Astrocyte (in vitro differentiated cells and primary cell): ENCODE measurements around the gene PDZRN4. TPM values are rescaled to one million over a fixed set of nuclear protein-coding genes. Genes with fewer than 3 reads are reported as not detected.

Source experiments
- DNase-seq: peaks from one replicate; pipeline ENCODE4 v3.0.0-alpha.2; 2010; ENCODE audit warnings: low read depth
- FAIRE-seq: peaks from 2 replicates; lab custom pipeline; 2011; peaks lifted over from hg19 to GRCh38; lab: Jason Lieb, UNC
- H2AFZ ChIP-seq: 2 replicates; pipeline ENCODE4 v1.6.0; 2012; ENCODE audit warnings: low read depth, low read length, inconsistent platforms
- H3K27ac ChIP-seq: 2 replicates; pipeline ENCODE4 v1.5.1; 2011; ENCODE audit warnings: low read depth, low read length, inconsistent platforms
- H3K27me3 ChIP-seq: 2 replicates; pipeline ENCODE4 v1.6.0; 2011; ENCODE audit warnings: low read length, inconsistent platforms; ENCODE audit not compliant: insufficient read depth
- H3K36me3 ChIP-seq: 2 replicates; pipeline ENCODE4 v1.5.1; 2011; ENCODE audit warnings: low read length, inconsistent platforms; ENCODE audit not compliant: insufficient read depth
- H3K4me1 ChIP-seq: 2 replicates; pipeline ENCODE4 v1.5.1; 2011; ENCODE audit warnings: low read length, inconsistent platforms; ENCODE audit not compliant: insufficient read depth
- H3K4me2 ChIP-seq: 2 replicates; pipeline ENCODE4 v1.6.0; 2012; ENCODE audit warnings: low read length, inconsistent platforms
- H3K4me3 ChIP-seq: 2 replicates; pipeline ENCODE4 v1.5.1; 2011; ENCODE audit warnings: low read depth, mild to moderate bottlenecking, low read length, inconsistent platforms; ENCODE audit not compliant: insufficient read depth
- H3K79me2 ChIP-seq: 2 replicates; pipeline ENCODE4 v1.6.0; 2012; ENCODE audit warnings: mild to moderate bottlenecking, low read length, inconsistent platforms; ENCODE audit not compliant: insufficient read depth
- H3K9ac ChIP-seq: 2 replicates; pipeline ENCODE4 v1.6.0; 2012; ENCODE audit warnings: mild to moderate bottlenecking, low read length, inconsistent platforms
- H3K9me3 ChIP-seq: 2 replicates; pipeline ENCODE4 v1.5.1; 2012; ENCODE audit warnings: low read depth, mild to moderate bottlenecking, low read length, inconsistent platforms; ENCODE audit not compliant: insufficient read depth
- H4K20me1 ChIP-seq: 2 replicates; pipeline ENCODE4 v1.6.0; 2012; ENCODE audit warnings: low read length, inconsistent platforms; ENCODE audit not compliant: insufficient read depth
- H3K27ac Mint-ChIP-seq: one replicate; pipeline ENCODE4 v1.8.0; 2021; ENCODE audit warnings: mild to moderate bottlenecking, mixed read lengths; ENCODE audit not compliant: unreplicated experiment
- H3K27me3 Mint-ChIP-seq: one replicate; pipeline ENCODE4 v1.8.0; 2021; ENCODE audit warnings: low read depth, mixed read lengths; ENCODE audit not compliant: unreplicated experiment
- H3K36me3 Mint-ChIP-seq: one replicate; pipeline ENCODE4 v1.8.0; 2021; ENCODE audit warnings: low read depth, mixed read lengths; ENCODE audit not compliant: unreplicated experiment
- H3K4me1 Mint-ChIP-seq: one replicate; pipeline ENCODE4 v1.8.0; 2021; ENCODE audit warnings: low read depth, mixed read lengths; ENCODE audit not compliant: unreplicated experiment
- H3K4me3 Mint-ChIP-seq: one replicate; pipeline ENCODE4 v1.8.0; 2021; ENCODE audit warnings: mild to moderate bottlenecking, moderate library complexity, mixed read lengths; ENCODE audit not compliant: unreplicated experiment
- H3K9me3 Mint-ChIP-seq: one replicate; pipeline ENCODE4 v1.8.0; 2021; ENCODE audit warnings: mild to moderate bottlenecking, mixed read lengths; ENCODE audit not compliant: unreplicated experiment
- EZH2 ChIP-seq: IDR thresholded peaks from 2 replicates; pipeline ENCODE4 v1.6.1; 2012; ENCODE audit warnings: mild to moderate bottlenecking, low read length, inconsistent platforms; ENCODE audit not compliant: insufficient read depth
- total RNA-seq: library from RNA; stranded (reverse); gene quantifications from 2 replicates; pipeline ENCODE4 v1.2.1, GENCODE V29; 2021
- TF ChIP-seq, protein P1 (sequence below): IDR thresholded peaks from 2 replicates; pipeline ENCODE4 v1.5.1; 2011; ENCODE audit warnings: low read depth, mild to moderate bottlenecking, inconsistent platforms, low read length, moderate library complexity; ENCODE audit not compliant: insufficient read depth

The PDZRN4 gene
- total RNA-seq, 1 donor from 2014 or later, result not detected

DNA sequence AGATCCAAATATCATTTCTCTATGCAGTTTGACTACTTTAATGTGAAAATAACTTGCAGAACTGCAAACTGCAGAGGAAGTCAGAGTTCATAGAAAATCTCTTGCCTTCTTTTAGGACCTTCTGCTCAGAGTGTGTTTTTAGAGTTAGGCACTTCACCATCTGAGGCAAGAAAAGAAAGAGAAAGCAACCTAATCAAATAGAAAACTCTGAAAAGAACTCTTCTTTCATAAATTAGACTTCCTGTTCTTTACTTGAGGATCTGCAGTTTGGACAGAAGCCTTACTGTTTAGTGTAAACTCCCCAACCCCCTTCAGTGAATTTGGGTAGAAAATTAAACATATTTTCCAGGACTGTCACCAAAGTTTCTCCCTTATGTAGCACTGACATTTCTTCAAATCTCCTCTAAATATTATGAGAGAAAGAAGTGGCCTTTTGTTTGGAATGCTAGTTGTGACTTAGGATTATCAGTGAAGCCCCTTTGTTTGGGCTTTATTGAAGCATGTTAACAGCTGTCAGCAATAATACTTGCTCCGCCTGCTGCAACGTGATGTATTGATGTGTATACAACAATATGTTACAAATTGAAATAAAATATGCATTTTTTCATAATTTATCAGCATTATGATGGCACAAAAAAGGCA is 99.5 kb downstream of the PDZRN4 start:
- no peak for DNase-seq
- Histone ChIP-seq H3K4me2 (no peak overlapping the region), H3K27me3 (no peaks in the 10 kb centered on the region), H3K4me3 (no peak overlapping the region), H3K79me2 (no peaks in the 10 kb centered on the region), H3K36me3 (no peaks in the 10 kb centered on the region), H3K4me1 (no peaks in the 10 kb centered on the region), H2AFZ (no peak overlapping the region), H3K27ac (no peak overlapping the region), H3K9me3 (no peaks in the 10 kb centered on the region), H3K9ac (no peak overlapping the region), H4K20me1 (no peaks in the 10 kb centered on the region)
- Mint-ChIP-seq H3K27ac (no peak overlapping the region), H3K4me1 (peaks cover 2% of the 10 kb centered on the region), H3K9me3 (no peaks in the 10 kb centered on the region), H3K36me3 (no peaks in the 10 kb centered on the region), H3K27me3 (no peaks in the 10 kb centered on the region), H3K4me3 (no peak overlapping the region)
- TF ChIP-seq, protein P1, sequence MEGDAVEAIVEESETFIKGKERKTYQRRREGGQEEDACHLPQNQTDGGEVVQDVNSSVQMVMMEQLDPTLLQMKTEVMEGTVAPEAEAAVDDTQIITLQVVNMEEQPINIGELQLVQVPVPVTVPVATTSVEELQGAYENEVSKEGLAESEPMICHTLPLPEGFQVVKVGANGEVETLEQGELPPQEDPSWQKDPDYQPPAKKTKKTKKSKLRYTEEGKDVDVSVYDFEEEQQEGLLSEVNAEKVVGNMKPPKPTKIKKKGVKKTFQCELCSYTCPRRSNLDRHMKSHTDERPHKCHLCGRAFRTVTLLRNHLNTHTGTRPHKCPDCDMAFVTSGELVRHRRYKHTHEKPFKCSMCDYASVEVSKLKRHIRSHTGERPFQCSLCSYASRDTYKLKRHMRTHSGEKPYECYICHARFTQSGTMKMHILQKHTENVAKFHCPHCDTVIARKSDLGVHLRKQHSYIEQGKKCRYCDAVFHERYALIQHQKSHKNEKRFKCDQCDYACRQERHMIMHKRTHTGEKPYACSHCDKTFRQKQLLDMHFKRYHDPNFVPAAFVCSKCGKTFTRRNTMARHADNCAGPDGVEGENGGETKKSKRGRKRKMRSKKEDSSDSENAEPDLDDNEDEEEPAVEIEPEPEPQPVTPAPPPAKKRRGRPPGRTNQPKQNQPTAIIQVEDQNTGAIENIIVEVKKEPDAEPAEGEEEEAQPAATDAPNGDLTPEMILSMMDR, result no peak
- TF ChIP-seq EZH2, result no peak
- FAIRE-seq, result no peak

DNA sequence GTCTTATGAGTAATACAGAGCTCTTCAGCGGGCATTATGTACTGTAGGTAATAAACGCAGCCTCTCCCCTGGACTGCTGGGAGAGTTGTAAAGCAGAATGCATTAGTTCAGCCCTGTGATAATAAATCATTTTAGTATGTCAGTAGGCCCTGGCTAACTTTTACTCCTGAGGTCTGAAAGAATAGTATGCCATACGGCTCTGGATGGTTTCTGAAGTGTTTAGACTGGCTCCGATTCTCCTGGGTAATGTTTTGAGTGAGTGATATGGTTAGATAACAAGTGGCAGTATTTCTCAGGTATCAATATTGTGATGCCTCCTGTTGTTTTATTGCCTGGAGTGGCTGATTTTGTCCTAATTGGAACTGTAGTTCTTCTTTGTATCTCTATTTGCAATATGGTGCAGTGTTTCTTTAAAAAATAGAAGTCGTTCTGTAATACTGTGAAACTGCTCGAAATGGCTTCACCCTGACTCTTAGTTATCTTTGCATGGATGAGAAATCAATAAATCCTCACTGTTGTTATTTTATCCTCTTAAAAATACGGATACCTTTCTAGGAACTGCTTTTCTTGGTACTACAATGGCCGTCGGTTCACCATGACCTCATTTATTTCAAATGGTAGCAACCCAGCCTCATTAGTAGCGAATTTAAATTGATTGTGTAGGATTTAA is 100.2 kb downstream of the PDZRN4 start:
- no peak overlapping the region for H3K27ac ChIP-seq
- H3K4me3 ChIP-seq, result no peak overlapping the region
- H3K36me3 Mint-ChIP-seq, result no peaks in the 10 kb centered on the region
- H3K4me1 ChIP-seq, result no peaks in the 10 kb centered on the region
- TF ChIP-seq EZH2, result no peak
- TF ChIP-seq, protein P1, result no peak
- no peak overlapping the region for H3K4me2 ChIP-seq
- no peak for FAIRE-seq
- no peaks in the 10 kb centered on the region for H3K79me2 ChIP-seq
- no peaks in the 10 kb centered on the region for H3K9me3 Mint-ChIP-seq
- no peak overlapping the region for H3K4me3 Mint-ChIP-seq
- H3K4me1 Mint-ChIP-seq, result peaks cover 2% of the 10 kb centered on the region
- no peak for DNase-seq
- no peak overlapping the region for H3K27ac Mint-ChIP-seq
- no peak overlapping the region for H2AFZ ChIP-seq
- no peaks in the 10 kb centered on the region for H3K27me3 ChIP-seq
- H3K36me3 ChIP-seq, result no peaks in the 10 kb centered on the region
- no peaks in the 10 kb centered on the region for H4K20me1 ChIP-seq
- no peak overlapping the region for H3K9ac ChIP-seq
- no peaks in the 10 kb centered on the region for H3K9me3 ChIP-seq
- H3K27me3 Mint-ChIP-seq, result no peaks in the 10 kb centered on the region

DNA sequence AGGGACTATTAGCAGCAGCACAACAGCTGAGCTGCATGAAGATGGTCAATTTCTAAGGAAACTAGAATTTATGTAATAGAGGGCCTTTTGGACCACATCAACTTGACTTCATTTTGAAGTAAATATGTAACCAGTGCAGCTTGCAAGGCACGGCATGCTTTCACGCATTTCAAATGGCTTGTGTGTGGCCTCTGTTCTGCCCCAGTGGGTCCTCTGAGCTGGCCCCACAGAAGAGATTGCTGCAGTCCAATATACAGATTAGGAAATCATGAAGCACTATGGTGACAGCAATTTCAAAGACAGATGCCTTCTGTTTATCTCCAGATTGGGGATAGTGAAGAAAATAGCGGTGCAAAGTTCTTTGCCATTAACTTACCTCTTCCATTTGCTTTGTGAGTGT is 101.4 kb downstream of the PDZRN4 start:
- no peaks in the 10 kb centered on the region for H3K27me3 ChIP-seq
- TF ChIP-seq, protein P1, result no peak
- TF ChIP-seq EZH2, result no peak
- H3K27me3 Mint-ChIP-seq, result no peaks in the 10 kb centered on the region
- H3K27ac Mint-ChIP-seq, result no peak overlapping the region
- H3K9me3 Mint-ChIP-seq, result no peaks in the 10 kb centered on the region
- no peaks in the 10 kb centered on the region for H3K9me3 ChIP-seq
- H3K4me1 Mint-ChIP-seq, result peaks cover 2% of the 10 kb centered on the region
- no peaks in the 10 kb centered on the region for H3K36me3 ChIP-seq
- H3K4me3 Mint-ChIP-seq, result no peak overlapping the region
- FAIRE-seq (no peak), DNase-seq (no peak)
- H2AFZ ChIP-seq, result no peak overlapping the region
- H3K4me3 ChIP-seq, result no peak overlapping the region
- H3K36me3 Mint-ChIP-seq, result no peaks in the 10 kb centered on the region
- no peaks in the 10 kb centered on the region for H3K79me2 ChIP-seq
- H4K20me1 ChIP-seq, result no peaks in the 10 kb centered on the region
- no peak overlapping the region for H3K27ac ChIP-seq
- H3K4me2 ChIP-seq, result no peak overlapping the region
- no peak overlapping the region for H3K9ac ChIP-seq
- no peaks in the 10 kb centered on the region for H3K4me1 ChIP-seq
